ENCODE data around the gene CNOT9.
"Not testable (repeated sequence)": the region's sequence is repeated elsewhere in the genome, so short reads cannot be mapped to it uniquely, and the experiment has no call there.

CNOT9 gene

GRCh38 chr2:218568190-218569037 lies at the start of gene CNOT9, which contains the start of gene USP37:
Gene CNOT9, plus strand, starts transcription at chr2:218568839. Its CDS starts 116 bp downstream, at chr2:218568955.
Gene USP37, minus strand, starts transcription at chr2:218568351. Its CDS starts 9,698 bp downstream, at chr2:218558653.
- TF ChIP-seq CTCF (IDR thresholded peaks at IDR 0.05; ENCODE audit: control insufficient read depth, extremely low read depth, insufficient read depth): no peak
- peak; percentile 87 for DNase-seq (ENCODE audit: low read depth)
- H3K4me3 ChIP-seq (ENCODE audit: low read depth, low read length): peak within 1 kb of the TSS; percentile 94

- no peak for TF ChIP-seq CTCF (IDR thresholded peaks at IDR 0.05; ENCODE audit: control insufficient read depth, extremely low read depth, insufficient read depth)
- DNase-seq (ENCODE audit: low read depth): no peak
- H3K4me3 ChIP-seq (ENCODE audit: low read depth, low read length): no peak overlapping the region
Measured at GRCh38 chr2:218518876-218519275, 49.8 kb upstream of the CNOT9 start.

- no peak for DNase-seq (ENCODE audit: low read depth)
- H3K4me3 ChIP-seq (ENCODE audit: low read depth, low read length): no peak overlapping the region
- TF ChIP-seq CTCF (IDR thresholded peaks at IDR 0.05; ENCODE audit: control insufficient read depth, extremely low read depth, insufficient read depth): no peak
Measured at GRCh38 chr2:218523651-218524050, 45.0 kb upstream of the CNOT9 start.

GRCh38 chr2:218528409-218528808 lies 40.2 kb upstream of the CNOT9 start:
- not testable (repeated sequence) for H3K4me3 ChIP-seq (ENCODE audit: low read depth, low read length); DNase-seq (ENCODE audit: low read depth)

- no peak overlapping the region for H3K4me3 ChIP-seq (ENCODE audit: low read depth, low read length)
- TF ChIP-seq CTCF (IDR thresholded peaks at IDR 0.05; ENCODE audit: control insufficient read depth, extremely low read depth, insufficient read depth): no peak
Measured at GRCh38 chr2:218529990-218530389, 38.6 kb upstream of the CNOT9 start.

GRCh38 chr2:218536804-218537494 lies 31.7 kb upstream of the CNOT9 start:
- no peak for DNase-seq (ENCODE audit: low read depth)
- no peak overlapping the region for H3K4me3 ChIP-seq (ENCODE audit: low read depth, low read length)
- TF ChIP-seq CTCF (IDR thresholded peaks at IDR 0.05; ENCODE audit: control insufficient read depth, extremely low read depth, insufficient read depth): no peak

More at GRCh38 chr2:218529990-218530389, 38.6 kb upstream of the CNOT9 start:
- DNase-seq (ENCODE audit: low read depth): no peak

- DNase-seq (ENCODE audit: low read depth): no peak
- TF ChIP-seq CTCF (IDR thresholded peaks at IDR 0.05; ENCODE audit: control insufficient read depth, extremely low read depth, insufficient read depth): no peak
- H3K4me3 ChIP-seq (ENCODE audit: low read depth, low read length): no peak overlapping the region
Measured at GRCh38 chr2:218540015-218540414, 28.6 kb upstream of the CNOT9 start.
